NCI-H2196 (cell line): Measurements from ENCODE around the gene RAB6C.
"Not testable (repeated sequence)": the region's sequence is repeated elsewhere in the genome, so short reads cannot be mapped to it uniquely, and the experiment has no call there.

ENCODE experiments used
- DNase-seq: peaks from one replicate; lab custom pipeline; 2025; ENCODE audit not compliant: unreplicated experiment; lab: John Stamatoyannopoulos, UW

RAB6C gene

DNA sequence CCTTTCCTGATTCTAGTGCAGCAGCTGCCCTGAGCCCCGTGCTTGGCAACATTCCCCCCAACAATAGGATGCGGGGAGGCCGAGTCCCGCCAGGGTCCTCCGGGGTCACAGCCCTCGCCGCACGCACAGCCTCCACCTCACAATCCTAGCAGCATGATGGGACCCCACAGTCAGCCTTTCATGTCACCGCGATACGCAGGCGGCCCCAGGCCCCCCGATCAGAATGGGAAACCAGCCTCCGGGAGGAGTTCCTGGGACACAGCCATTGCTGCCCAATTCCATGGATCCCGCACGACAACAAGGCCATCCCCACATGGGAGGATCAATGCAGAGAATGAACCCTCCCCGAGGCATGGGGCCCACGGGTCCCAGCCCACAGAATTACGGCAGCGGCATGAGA is 13.7 kb downstream of the RAB6C start:
- DNase-seq, result not testable (repeated sequence)

DNA sequence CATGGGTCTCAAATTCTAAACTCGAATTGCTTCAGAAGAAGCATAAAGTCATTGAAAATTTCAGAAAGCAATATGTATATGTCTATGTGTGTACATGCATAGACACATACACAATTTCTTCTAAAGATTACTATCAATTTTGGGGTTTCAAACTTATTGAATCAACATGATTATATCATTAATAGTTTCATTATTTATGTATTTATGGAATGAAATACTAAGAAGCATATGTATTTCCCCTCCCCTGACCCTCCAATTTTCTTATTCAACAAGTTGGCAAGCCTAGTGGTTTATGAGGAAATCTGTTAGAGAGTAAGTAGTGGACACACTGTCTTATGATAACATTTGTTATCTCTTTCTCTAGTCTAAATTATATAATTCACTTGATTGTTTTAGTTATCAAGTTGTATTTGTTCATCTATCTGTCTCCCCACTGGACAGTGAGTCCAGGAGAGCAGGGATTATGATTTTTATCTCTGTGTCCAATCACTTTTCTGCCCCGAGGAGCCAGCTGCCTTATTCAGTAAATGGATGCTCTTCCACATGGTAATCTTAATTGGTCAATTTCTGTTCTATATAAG is 17.3 kb downstream of the RAB6C start:
- DNase-seq, result not testable (repeated sequence)

DNA sequence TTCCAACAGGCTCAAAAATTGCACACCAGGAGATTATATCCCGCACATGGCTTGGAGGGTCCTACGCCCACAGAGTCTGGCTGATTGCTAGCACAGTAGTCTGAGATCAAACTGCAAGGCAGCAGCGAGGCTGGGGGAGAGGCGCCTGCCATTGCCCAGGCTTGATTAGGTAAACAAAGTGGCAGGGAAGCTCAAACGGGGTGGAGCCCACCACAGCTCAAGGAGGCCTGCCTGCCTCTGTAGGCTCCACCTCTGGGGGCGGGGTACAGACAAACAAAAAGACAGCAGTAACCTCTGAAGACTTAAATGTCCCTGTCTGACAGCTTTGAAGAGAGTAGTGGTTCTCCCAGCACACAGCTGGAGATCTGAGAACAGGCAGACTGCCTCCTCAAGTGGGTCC is 19.3 kb downstream of the RAB6C start:
- not testable (repeated sequence) for DNase-seq

DNA sequence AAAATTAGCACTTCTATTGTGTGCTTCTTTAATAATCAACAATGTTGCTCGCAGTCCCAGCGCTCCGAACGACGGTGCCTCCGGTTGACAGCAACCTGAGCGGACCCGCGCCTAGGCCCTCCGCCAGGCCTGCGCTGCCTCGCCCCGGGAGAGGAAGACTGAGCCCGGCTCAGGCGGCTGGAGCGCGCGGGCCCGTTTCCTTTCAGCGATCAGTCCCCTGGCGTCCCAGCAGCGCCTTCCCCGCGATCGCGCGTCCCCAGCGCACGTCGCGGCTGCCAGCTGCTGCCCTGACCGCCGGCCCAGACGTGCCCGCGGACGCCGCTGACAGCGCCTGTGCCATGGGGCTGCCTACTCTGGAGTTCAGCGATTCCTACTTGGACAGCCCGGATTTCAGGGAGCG is 26.4 kb downstream of the RAB6C start:
- not testable (repeated sequence) for DNase-seq

DNA sequence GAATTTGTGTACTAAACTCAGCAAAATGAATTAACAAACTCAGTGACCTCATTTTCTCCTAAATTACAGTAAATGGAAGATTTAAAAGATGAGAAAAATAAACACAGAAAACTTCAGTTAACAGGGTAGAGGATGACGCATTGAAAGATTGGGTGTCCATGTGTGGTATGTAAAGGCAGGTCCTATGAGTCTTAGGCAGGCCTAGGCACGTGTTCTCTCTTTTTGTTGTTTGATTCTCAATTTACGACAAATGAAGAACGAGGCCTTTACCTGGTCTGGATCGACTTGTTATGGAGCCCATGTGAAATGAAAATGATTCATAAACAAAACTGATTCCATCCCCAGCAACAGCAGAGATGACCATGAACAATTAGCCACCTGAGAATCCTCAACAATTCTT is 37.2 kb downstream of the RAB6C start:
- DNase-seq, result not testable (repeated sequence)

DNA sequence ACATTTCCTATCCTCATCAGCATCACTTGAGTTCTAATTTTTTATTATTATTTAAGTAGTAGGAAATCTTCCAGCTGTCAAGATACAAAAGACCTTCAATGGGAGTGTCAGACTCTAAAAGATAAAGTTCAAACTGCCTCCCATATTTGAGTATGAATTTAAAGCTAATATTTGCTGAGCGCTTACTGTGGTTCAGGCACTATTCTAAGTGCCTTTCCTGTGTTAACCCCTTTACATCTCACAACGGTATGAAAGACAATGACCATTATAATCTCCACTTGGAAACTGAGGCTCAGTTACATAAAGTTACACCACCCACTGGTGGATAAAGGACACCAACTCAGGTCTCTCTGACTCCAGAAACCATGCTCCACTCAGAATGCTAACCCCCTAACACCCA is 39.9 kb downstream of the RAB6C start:
- DNase-seq, result no peak

DNA sequence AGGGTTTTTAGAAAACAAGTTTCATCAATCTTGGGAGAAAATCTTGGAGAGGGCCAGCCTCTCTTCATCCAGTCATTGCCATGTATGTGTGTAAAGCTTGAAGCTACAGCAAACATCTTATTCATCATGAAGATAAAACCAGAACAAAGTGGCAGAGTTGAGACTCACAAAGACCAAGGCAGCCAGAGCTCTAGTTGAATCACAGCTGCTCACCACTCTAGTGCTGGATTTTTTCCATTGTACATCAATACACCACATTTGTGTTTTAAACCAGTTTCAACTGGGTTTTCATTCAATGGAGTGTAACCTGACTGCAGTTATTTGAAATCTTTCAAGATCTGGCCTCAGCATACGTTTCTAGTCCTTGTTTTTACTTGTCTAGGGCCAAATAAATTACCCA is 40.6 kb downstream of the RAB6C start:
- DNase-seq, result not testable (repeated sequence)

DNA sequence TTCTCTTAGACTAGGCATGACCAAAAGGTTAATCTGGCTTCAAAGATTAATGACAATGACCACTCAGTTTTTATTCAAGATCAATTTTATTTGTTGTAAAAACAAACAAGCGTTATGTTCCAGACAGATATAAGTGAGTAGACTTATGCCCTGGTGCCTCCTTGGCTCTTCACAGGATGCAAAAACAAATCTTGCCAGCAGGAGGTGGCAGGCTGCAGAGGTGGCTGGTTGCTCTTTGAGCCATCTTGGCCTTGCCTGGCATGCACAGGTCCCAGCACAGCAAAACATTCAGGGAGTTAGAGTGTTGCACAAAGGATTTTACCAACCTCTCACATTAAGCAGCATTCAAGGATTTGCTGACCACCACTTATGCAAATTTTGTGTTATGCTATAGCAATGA is 46.5 kb downstream of the RAB6C start:
- DNase-seq, result not testable (repeated sequence)
